ENCODE measurements around the gene KIF26B.

Gene KIF26B

GRCh38 chr1:245512980-245513578 lies 358.3 kb downstream of the KIF26B start:
- no peak for DNase-seq (ENCODE audit: low read depth)

- no peak for DNase-seq (ENCODE audit: low read depth)
Measured at GRCh38 chr1:245516284-245516759, 361.5 kb downstream of the KIF26B start.

GRCh38 chr1:245520611-245521010 lies 365.8 kb downstream of the KIF26B start:
- no peak for DNase-seq (ENCODE audit: low read depth)

GRCh38 chr1:245526141-245526540 lies 371.4 kb downstream of the KIF26B start:
- DNase-seq (ENCODE audit: low read depth) = no peak

GRCh38 chr1:245528258-245528635 lies 373.5 kb downstream of the KIF26B start:
- no peak for DNase-seq (ENCODE audit: low read depth)

- no peak for DNase-seq (ENCODE audit: low read depth)
Measured at GRCh38 chr1:245530937-245531336, 376.2 kb downstream of the KIF26B start.

GRCh38 chr1:245537992-245538391 lies 383.2 kb downstream of the KIF26B start:
- no peak for DNase-seq (ENCODE audit: low read depth)

GRCh38 chr1:245538671-245539070 lies 383.9 kb downstream of the KIF26B start:
- no peak for DNase-seq (ENCODE audit: low read depth)

- DNase-seq (ENCODE audit: low read depth) = no peak
Measured at GRCh38 chr1:245541369-245541768, 386.6 kb downstream of the KIF26B start.

- no peak for DNase-seq (ENCODE audit: low read depth)
Measured at GRCh38 chr1:245542365-245542764, 387.6 kb downstream of the KIF26B start.

GRCh38 chr1:245544236-245544635 lies 389.5 kb downstream of the KIF26B start:
- no peak for DNase-seq (ENCODE audit: low read depth)

- no peak for DNase-seq (ENCODE audit: low read depth)
Measured at GRCh38 chr1:245546875-245547274, 392.1 kb downstream of the KIF26B start.

GRCh38 chr1:245549996-245550719 lies 395.4 kb downstream of the KIF26B start:
- no peak for DNase-seq (ENCODE audit: low read depth)

GRCh38 chr1:245550720-245551043 lies 395.9 kb downstream of the KIF26B start:
- DNase-seq (ENCODE audit: low read depth) = no peak

GRCh38 chr1:245551536-245551935 lies 396.8 kb downstream of the KIF26B start:
- no peak for DNase-seq (ENCODE audit: low read depth)

- DNase-seq (ENCODE audit: low read depth) = no peak
Measured at GRCh38 chr1:245552331-245552730, 397.5 kb downstream of the KIF26B start.

- no peak for DNase-seq (ENCODE audit: low read depth)
Measured at GRCh38 chr1:245556057-245556456, 401.3 kb downstream of the KIF26B start.

GRCh38 chr1:245558069-245558468 lies 403.3 kb downstream of the KIF26B start:
- no peak for DNase-seq (ENCODE audit: low read depth)

GRCh38 chr1:245560316-245560859 lies 405.6 kb downstream of the KIF26B start:
- no peak for DNase-seq (ENCODE audit: low read depth)

- DNase-seq (ENCODE audit: low read depth) = no peak
Measured at GRCh38 chr1:245561665-245562234, 407.0 kb downstream of the KIF26B start.

GRCh38 chr1:245566134-245566533 lies 411.3 kb downstream of the KIF26B start:
- no peak for DNase-seq (ENCODE audit: low read depth)

GRCh38 chr1:245566952-245567351 lies 412.2 kb downstream of the KIF26B start:
- DNase-seq (ENCODE audit: low read depth) = no peak

GRCh38 chr1:245571815-245572294 lies 417.1 kb downstream of the KIF26B start:
- DNase-seq (ENCODE audit: low read depth) = no peak
